HL-60 (cell line): ENCODE results near the gene GPR146.

Experiments
- DNase-seq, 2 experiments: peaks; one replicate each; pipeline ENCODE4 v3.0.0-alpha.2; 2010 to 2020; ENCODE audit warnings: low read depth in 1 of 2, low spot score in 1 of 2
- H3K27ac ChIP-seq: fragments of 250-450 bp; sonication (Bioruptor Pico); replicated peaks from 2 replicates; pipeline ENCODE4 v1.5.1; 2020; ENCODE audit warnings: mild to moderate bottlenecking, moderate library complexity
- H3K27me3 ChIP-seq: fragments of 250-450 bp; sonication (Bioruptor Pico); 2 replicates; pipeline ENCODE4 v1.5.1; 2021; ENCODE audit warnings: mild to moderate bottlenecking, moderate library complexity; ENCODE audit not compliant: insufficient read depth, poor library complexity, severe bottlenecking
- H3K4me3 ChIP-seq: replicated peaks from 2 replicates; pipeline ENCODE4 v1.5.1; 2011; ENCODE audit warnings: mild to moderate bottlenecking, control low read depth, low read length; ENCODE audit not compliant: insufficient read depth
- CTCF ChIP-seq: IDR thresholded peaks from one replicate; pipeline ENCODE4 v1.5.1; 2011; ENCODE audit warnings: low read length, control low read depth, inconsistent platforms; ENCODE audit not compliant: insufficient read depth
- GABPA ChIP-seq: IDR thresholded peaks from 2 replicates; pipeline ENCODE4 v1.6.1; 2012; ENCODE audit warnings: low read depth
- POLR2AphosphoS5 ChIP-seq: IDR thresholded peaks from 2 replicates; pipeline ENCODE4 v1.6.1; 2012; ENCODE audit warnings: low read depth
- REST ChIP-seq: IDR thresholded peaks from 2 replicates; pipeline ENCODE4 v1.6.1; 2012; ENCODE audit warnings: low read depth; ENCODE audit not compliant: insufficient replicate concordance
- SPI1 ChIP-seq: IDR thresholded peaks from 2 replicates; pipeline ENCODE4 v1.6.1; 2012; ENCODE audit warnings: low read depth, mild to moderate bottlenecking, borderline replicate concordance

The GPR146 gene

GRCh38 chr7:1097120-1097504 is 52.8 kb downstream of the GPR146 start:
- no peak for TF ChIP-seq GABPA
- TF ChIP-seq POLR2AphosphoS5: no peak
- TF ChIP-seq REST: no peak
- TF ChIP-seq SPI1: no peak
- TF ChIP-seq CTCF: no peak
- H3K27ac ChIP-seq: no peak overlapping the region

GRCh38 chr7:1098243-1099153 is 54.2 kb downstream of the GPR146 start:
- Histone ChIP-seq H3K4me3 (no peak overlapping the region), H3K27me3 (no peaks in the 10 kb centered on the region)

More at GRCh38 chr7:1097120-1097504, 52.8 kb downstream of the GPR146 start:
- Histone ChIP-seq H3K27me3 (no peaks in the 10 kb centered on the region), H3K4me3 (no peak overlapping the region)
- no peak for DNase-seq

More at GRCh38 chr7:1098243-1099153, 54.2 kb downstream of the GPR146 start:
- H3K27ac ChIP-seq: no peak overlapping the region
- TF ChIP-seq REST: no peak
- TF ChIP-seq GABPA: no peak
- TF ChIP-seq CTCF: no peak
- no peak for TF ChIP-seq SPI1
- TF ChIP-seq POLR2AphosphoS5: no peak
- DNase-seq: no peak
